ENCODE results near the gene SSBP4.

The SSBP4 gene

DNA sequence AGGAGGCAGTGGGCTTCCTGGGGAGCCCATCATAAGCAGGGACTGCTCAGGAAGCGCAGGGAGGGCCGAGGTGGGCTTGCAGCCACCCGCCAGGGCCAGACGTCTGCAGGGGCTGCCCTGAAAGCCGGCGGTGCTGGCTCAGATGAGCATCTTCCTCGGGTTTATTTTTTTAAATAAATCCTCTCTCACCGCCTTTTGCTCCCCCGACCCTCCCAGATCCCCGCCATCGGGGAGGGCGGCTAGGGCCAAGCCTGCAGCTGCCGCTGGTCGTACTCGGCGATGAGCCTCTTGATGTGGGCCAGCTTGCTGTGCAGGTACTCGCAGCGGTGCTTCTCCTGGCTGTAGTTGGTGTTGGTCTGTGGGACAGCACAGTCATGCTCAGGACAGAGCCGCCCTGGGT, 25.3 kb downstream of the SSBP4 start:
- DNase-seq (ENCODE audit: low read depth): no peak

DNA sequence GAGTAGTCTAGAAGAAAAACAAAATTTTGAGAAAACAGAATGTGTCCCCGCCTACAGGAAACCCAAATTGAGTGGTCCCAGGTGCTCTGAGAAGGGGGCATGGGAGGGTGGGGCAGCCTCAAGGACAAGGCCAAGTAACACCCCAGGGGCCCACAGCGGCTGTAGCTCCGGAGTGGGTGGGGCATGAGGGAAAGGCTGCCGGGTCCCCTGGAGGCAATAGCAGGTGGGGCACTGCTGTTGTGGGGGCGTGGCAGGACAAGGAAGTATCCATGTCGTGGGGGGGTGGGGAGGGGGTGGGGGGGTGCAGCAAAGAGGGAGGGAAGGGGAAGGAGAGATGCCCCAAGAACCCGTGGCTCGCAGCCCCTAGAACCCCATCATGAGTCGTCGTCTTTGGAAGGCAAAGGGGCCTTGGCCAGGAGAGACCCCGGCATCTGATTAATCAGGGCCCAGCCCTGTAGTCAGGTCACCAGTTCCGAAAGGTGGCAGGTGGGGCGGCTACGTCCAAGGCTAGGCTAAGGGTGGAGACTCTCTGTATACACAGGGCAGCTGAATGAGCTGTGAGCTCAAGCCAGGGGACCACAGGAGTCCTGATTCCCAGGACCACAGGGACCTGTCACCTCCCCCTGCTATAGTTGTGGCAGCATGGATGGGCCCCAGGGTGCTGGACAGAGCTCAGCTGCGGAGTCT, 26.2 kb downstream of the SSBP4 start:
- no peak for DNase-seq (ENCODE audit: low read depth)

DNA sequence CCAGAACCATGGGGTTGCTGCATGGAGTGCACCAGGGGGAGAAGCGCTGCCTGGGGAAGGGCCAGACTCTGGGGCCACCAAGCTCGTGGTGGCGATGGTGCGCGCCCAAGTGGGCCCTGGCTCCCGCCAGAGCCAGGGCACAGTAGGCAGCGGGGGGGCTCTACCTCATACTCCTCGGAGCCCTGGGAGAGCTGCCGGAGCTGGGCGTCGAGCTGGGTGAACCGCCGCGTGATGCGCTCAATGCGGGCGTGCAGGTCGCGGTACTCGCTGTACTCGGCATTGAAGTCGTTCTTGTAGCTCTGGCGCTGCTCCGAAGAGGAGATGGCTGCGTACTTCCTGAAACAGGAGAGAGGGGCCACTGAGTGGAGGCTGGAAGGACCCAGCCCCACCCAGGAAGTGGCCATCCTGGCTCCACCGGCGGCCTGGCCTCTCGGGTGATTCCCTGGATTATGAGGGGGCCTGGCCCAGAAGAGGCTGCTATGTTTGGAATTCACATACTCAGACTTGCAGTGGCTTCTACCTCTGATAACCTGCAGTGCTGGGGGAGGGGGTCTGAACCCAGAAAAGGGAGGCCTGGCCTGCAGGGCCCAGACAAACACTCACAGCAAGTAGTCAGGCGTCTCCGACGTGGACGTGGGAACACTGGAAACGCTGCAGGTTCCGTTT, 27.1 kb downstream of the SSBP4 start:
- DNase-seq (ENCODE audit: low read depth): no peak

DNA sequence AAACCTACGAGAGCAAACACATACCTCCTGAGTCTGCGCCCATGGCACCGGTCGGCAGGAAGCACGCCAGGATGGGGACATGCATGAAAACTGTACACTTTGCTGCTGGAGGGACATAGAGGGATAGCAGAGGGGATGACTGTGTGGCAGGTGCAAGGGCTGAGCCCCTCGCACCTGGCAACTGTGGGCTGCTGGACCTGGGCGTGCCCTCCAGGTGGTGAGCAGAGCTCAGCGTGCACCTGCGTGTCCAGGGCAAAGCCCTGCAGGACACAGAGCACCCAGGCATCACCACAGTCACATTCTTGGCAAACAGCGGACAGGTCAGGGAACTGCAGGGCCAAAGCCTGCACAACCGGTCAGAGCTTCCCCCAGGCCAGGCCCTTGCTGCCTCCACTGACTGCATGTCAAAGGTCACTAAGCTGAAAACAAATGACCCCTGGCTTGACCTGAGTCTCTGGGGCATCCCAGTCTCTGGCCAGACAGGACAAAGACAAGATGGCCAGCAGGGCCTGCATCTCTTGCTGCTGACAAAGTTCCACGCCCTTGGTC, 27.7 kb downstream of the SSBP4 start:
- DNase-seq (ENCODE audit: low read depth): no peak

DNA sequence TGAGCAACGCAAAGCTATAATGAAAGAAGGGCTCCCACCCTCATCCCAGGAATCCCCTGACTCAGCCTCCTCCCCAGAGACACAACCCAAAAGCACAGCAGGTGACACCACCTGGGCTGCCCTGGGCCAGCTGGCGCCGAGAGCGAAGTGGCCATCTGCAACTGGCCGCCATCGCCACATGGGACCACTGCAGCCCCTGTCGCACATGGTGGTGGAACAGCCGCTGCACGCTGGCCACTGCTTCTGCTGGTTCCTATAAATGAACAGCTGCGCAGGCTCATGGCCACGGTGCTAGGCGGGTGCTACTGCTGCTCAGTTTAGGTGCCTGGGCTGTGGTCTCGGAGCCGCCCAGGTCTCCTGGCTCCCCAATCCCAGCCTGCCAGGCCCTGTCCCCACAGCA, 30.4 kb downstream of the SSBP4 start:
- no peak for DNase-seq (ENCODE audit: low read depth)

DNA sequence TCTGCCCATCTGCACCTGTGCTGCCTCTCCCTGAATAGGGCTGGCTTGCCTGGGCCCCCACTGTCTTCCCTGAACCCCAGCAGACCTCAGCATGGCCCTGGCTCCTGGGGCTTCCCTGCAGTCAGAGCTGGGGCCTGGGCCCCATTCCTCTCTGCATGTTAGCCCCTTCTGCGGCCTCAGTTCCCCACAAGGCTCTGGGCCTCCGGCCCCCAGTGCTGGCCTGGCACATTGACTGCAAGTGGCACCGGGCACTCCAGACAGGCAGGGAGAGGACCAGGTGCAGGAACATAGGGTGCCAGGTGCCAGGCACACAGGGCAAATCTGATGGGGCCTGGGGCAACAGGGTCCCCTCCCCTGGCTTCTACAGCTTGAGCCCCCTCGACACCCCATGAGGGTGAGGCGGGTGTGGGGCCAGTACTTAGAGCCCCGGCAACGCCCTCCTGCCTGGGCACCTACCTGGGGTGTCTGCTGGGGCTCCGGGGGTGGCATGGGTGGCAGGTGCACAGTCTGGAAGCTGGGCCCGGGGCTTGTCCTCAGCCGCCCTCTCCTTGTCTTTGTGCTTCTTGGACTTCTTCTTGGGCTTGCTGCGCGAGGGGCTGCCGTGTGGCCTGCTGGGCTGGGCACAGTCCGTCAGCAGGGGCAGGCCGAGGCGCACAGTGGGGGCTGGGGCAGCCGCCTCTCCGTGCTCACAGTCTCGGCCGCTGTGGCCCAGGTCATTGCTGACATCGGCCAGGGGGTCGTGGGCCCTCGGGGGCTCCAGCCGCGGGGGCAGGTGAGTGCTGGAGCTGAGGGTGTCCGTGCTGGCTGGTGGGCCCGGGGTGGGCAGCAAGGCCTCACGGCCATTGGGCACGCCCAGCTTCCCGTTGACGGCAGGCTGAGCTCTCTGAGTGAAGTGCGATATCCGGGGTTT, 31.1 kb downstream of the SSBP4 start:
- DNase-seq (ENCODE audit: low read depth): no peak

DNA sequence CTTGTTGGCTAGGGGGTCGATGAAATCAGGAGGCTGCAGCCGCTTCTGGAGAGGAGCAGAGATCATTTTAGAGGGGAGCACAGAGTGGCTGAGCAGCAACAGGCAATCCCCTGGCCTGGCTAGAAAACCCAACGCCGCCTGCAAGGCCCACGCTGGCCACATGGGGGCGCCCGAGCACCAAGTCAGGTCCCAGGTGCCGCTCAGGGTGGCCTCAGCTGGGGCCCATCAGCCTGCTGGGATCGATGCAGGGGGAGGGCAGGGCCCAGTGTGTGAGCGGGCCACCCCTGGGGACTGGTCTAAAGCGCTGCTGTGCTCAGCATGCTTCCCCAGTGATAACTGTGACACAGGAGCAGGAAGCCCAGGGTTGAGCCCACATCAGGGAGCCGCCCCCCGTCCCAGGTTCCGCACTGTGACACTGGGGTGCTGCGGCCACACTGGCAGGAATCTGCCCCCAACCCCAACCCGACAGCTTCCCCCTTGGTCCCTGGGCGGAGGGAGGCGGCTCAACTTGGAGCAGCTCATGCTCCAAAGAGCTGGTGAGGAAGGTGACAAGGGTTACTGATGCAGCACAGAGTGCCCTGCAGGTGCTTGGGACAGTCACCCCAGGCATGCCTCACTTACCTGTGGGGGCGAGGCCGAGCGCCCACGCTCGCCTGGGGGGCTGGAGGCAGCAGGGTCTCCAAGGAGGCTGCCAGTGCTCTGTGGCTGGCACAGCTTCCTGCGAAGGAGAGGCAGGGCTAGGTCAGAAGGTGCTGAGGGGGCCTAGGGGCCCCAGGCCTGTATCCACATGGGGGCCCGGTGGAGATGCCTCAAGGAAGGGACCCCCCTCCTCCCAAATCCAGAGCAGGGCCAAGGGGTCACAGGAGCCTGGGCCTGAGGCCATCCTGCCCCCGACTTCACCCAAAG, 32.0 kb downstream of the SSBP4 start:
- peak; percentile 70 for DNase-seq (ENCODE audit: low read depth)

DNA sequence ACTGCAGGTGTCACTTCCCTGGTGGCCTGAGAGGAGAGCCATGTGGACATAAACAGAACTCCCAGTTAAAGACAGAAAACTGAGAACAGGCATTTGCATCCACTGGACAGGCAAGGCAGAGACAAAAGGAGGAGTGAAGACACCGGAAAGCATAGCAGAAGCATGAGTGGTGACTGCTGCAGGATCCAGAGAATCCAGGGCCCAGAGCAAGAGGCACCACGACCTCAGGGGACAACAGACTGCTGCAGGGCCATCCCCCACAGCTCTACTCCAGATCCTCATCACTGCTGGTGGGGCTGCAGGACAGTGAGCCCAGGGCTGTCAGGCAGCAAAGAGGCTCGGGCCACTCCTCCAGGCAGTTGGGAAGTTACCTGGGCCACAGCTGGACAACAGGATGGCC, 33.2 kb downstream of the SSBP4 start:
- DNase-seq (ENCODE audit: low read depth): no peak

DNA sequence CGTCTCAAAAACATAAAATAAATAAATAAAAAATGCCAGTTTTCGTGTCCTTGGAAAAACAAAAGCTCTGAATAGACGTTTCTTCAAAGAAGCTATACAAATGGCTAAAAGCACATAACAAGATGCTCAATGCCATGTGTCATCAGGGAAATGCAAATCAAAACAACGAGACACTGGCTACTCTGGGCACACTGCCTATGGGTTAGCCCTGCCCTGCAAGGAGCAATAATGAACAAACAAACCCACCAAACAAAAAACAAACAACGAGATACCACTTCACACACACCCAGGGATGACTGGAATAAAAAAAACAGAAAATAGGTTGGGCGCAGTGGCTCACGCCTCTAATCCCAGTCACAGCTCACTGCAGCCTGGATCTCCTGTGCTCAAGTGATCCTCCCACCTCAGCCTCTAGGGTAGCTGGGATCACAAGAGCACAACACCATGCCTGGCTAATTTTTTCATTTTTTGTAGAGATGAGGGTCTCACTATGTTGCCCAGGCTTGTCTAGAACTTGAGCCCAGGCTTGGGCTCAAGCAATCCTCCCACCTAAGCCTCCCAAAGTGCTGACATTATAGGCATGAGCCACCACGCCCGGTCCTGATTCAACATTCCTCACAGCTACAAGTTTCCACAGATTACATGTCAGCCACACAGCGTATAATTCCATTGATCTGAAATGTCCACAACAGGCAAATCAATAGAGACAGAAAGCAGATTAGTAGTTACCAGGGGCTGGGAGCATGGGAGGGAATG, 34.2 kb downstream of the SSBP4 start:
- DNase-seq (ENCODE audit: low read depth): peak; percentile 86

DNA sequence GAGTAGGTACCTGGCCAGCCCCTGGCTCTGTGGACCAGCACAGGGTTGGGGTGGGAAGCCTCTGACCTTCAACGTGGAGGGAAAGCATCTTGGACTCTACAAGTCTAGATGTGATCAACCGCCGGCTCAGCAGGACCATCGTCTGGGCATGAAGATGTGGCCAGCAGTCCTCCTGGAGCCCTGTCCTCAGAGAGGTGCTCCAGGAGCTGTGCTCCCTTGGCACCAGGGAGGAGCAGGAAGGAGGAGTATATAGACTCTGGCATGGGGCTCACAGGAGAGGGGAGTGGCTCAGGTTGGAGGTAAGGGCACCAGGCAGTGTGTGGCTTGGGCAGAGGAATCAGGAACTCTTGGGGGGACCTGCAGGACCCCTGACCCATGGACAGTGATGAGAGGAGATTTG, 37.1 kb downstream of the SSBP4 start:
- no peak for DNase-seq (ENCODE audit: low read depth)

DNA sequence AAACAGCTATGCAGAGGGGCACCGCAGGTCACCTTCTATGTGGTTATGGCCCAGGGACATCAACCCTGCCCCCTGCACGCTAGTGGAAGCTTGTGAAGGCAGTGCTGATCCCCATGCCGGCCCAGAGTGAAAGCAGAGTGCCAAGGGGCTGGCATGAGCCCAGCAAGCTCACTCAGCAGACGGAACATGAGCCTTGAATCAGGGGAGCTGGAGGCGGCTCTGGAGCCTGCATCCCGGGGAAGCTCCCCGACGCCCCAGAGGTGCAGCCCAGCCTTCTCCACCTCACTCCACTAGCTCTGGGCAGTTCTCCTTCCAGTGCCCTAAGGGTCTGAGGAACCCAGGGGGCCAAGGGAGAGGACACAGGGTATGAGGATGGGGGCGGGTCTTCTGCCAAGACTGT, 37.8 kb downstream of the SSBP4 start:
- peak; percentile 69 for DNase-seq (ENCODE audit: low read depth)

DNA sequence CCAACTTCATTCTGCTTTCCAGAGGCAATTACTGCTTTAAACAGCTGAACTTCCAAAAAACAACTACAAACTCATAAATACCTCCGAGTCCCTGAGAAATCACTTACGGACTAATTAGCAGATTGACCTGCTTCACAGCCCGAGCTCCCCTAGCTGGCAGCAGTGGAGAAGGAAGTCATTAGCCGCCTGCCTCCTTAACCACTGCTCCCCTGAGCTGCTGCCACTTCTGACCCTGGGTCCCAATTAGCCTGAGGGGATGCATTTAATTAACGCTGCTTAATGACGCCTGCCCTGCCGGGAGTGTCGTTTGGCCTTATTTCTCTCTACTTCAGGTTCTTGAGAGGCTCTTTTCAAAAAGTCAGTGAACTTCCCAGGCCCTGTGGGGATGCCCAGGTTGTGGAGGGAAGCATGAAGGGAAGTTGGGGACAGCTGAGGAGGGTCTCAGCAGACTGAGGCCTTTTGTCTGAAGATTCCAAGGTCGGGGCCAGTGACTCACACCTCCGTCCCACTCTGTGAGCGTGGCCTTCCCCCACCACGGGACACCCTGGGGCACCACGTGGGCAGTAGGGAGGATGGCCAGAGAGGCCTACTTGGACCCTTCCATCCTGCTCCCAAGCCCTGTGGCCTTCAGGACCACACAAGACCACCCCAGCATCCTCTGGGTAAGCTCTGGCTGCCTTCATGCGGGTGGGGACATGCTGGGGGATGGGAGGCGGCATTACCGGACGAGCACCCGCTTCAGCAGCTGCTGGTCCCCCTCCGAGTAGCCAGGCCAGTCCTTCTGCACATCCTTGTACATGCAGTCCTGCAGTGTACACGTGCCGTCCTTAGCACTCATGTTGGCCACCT, 38.5 kb downstream of the SSBP4 start:
- no peak for DNase-seq (ENCODE audit: low read depth)

DNA sequence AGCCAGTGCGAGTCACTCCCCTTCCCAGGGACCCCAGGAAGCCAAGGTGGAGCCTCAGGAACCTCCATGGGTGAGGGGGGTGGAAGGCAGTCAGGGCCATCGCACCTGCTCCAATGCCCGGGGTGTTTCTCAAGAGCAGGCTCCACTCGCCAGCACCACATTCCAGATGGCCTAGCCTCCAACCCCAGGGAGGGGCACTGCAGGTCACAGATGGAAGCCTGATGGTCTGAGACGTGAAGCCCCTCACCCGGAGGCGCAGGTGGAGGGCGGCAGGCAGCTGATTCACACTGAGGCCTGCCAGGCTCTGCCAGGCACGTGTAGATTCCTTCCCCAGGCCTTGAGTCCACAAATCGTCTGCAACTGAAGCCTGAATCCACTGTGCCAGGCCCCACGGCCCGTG, 41.7 kb downstream of the SSBP4 start:
- no peak for DNase-seq (ENCODE audit: low read depth)

DNA sequence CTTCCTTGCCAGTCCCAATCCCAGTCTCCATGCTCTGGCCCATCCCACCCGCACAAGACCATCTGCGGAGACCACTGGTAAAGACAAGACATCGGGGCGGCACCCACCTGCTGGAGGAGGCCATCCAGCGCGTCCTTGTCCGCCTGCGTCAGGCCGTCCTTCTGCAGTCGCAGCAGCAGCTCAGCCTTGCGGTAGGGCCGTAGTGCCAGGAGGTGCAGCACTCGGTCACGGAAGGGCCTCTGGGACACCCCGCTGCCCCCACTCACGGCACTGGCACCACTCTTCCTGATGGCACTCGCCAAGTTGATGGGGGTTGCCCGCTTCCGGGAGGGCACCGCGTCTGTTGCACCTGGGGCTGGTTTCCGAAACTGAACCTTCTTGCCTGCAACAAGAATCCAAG, 42.3 kb downstream of the SSBP4 start:
- no peak for DNase-seq (ENCODE audit: low read depth)

DNA sequence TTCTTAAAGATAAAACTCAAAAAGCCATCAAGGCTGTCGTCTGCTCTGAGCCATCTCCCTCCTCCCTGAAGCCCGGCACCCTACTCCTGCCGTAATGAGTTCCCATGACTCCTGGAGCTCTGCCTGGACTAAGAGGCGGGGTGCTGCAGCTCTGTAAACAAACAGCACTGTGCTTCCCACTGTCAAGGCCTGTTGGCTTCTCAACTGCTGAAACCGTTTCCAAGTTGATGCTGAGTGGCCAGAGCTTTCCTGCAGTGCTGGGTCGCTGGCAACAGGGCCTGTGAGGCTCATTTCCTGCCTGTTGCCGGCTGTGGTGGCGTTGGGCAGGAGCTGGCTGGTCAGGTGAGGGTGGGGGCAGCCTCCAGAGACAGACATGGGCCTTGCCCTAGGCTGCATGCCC, 45.4 kb downstream of the SSBP4 start:
- DNase-seq (ENCODE audit: low read depth): peak; percentile 96

DNA sequence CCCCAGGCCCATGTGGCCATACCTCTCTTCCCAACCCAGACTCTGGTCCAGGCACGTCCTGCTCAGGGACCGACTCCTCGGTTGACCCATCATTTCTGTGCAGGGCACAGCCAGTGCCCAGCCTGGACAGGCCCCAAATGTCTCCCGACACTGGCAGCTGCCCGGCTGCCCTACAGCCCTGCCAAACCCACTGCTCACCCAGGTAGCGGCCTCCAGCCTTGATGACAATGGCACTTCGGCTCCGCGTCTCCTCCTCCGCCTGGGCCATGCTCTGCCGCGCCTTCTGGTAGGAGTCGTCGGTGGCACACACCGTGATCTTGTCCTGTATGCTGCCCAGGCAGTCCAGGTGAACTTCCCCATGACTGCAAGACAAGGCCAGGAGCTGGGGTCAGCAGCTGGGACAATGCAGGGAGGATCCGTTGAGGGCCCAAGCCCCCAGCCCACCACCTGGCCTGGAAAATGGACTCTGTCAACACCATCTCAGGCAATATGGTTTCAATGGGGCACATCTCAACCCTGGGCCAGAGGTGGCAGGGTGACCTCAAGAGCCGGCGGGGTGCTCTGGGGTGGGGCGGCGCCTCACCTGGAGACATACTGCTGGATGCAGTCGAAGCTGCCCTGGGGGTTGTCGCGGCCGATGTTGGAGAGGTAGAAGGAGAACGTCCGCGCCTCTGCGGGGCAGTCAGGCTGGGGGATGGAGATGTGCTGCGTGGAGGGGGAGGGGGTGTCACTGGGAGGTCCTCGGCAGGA, 46.2 kb downstream of the SSBP4 start:
- no peak for DNase-seq (ENCODE audit: low read depth)

DNA sequence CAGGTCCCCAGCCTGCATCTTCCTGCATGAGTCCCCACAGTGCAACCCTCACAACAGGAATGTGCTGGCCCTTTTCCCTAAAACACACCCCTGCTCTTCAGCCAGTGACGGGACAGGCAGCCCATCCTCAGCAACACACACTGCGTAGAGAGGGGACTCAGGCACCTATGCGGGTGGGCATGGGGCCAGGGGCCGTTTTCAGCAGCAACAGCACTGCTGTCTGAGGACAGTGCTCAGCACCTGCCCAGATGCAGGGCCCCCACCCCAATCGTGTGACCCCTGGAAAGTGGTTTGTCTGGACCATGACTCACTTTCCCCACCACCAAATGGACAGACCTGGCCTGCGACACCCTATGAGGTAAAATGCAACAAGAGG, 46.8 kb downstream of the SSBP4 start:
- no peak for DNase-seq (ENCODE audit: low read depth)

DNA sequence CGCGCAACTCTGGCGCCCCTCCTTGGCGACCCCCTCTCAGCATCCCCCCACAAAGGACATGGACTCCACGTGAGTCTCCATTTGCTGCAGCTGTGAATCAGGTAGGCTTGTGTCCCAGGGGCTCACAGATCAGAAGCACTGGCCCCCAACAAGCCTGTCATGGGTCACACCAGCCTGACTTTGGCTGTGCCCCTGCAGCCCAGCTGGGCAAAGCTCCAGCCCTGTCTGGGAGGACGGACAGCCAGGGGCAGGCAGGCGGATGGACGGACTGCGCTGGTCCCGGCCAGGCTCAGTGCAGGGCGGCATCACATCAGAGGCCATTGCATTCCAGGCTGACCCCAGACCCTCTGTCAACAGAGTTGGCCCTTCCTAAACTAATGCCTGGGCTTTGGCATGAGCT, 47.2 kb downstream of the SSBP4 start:
- DNase-seq (ENCODE audit: low read depth): no peak

DNA sequence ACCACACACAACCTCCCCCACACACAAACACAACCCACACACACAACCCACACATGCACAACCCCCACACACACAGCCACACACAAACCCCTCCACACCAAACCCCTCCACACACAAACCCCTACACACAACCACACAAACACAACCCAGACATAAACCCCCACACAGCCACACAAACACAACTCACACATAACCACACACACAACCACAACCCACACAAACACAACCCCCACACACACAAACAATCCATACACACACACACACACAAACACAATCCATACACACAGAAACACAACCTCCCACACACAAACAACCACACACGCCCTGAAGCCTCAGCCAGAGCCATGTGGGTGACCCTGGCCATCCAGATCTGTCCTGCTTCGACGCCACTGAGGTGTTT, 48.8 kb downstream of the SSBP4 start:
- no peak for DNase-seq (ENCODE audit: low read depth)

Data from fibroblast of gingiva (primary cell).